GM19455 (cell line): Measurements from ENCODE around the gene CT47A1.
"Not testable (repeated sequence)": the region's sequence is repeated elsewhere in the genome, so short reads cannot be mapped to it uniquely, and the experiment has no call there.

Experiments used
- ATAC-seq: cut with Tn5 transposase; IDR thresholded peaks from one replicate; pipeline ENCODE4 v1.9.1; 2021; ENCODE audit not compliant: unreplicated experiment

The CT47A1 gene

GRCh38 chrX:120985660-120986059 lies at the start of gene CT47A1:
CT47A1 (minus strand) TSS chrX:120985760; CDS start chrX:120985529, 231 bp downstream.
- ATAC-seq = not testable (repeated sequence)

GRCh38 chrX:121032531-121032930 lies 47.0 kb upstream of the CT47A1 start:
- no peak for ATAC-seq

GRCh38 chrX:121030083-121030482 lies 44.5 kb upstream of the CT47A1 start:
- ATAC-seq = no peak

- ATAC-seq = no peak
Observed at GRCh38 chrX:121028419-121028818, 42.9 kb upstream of the CT47A1 start.

GRCh38 chrX:121014826-121015225 lies 29.3 kb upstream of the CT47A1 start:
- no peak for ATAC-seq

- ATAC-seq = no peak
Observed at GRCh38 chrX:121013897-121014455, 28.4 kb upstream of the CT47A1 start.

GRCh38 chrX:121011254-121011653 lies 25.7 kb upstream of the CT47A1 start:
- ATAC-seq = no peak

- ATAC-seq = no peak
Observed at GRCh38 chrX:121010218-121010617, 24.7 kb upstream of the CT47A1 start.

GRCh38 chrX:121009764-121010163 lies 24.2 kb upstream of the CT47A1 start:
- no peak for ATAC-seq

- no peak for ATAC-seq
Observed at GRCh38 chrX:121008920-121009319, 23.4 kb upstream of the CT47A1 start.

- no peak for ATAC-seq
Observed at GRCh38 chrX:121000589-121000988, 15.0 kb upstream of the CT47A1 start.

GRCh38 chrX:120999413-120999812 lies 13.9 kb upstream of the CT47A1 start:
- ATAC-seq = no peak

- ATAC-seq = not testable (repeated sequence)
Observed at GRCh38 chrX:120956500-120956899, 29.1 kb downstream of the CT47A1 start, which contains the start of gene CT47A7. CT47A7 (minus strand) TSS chrX:120956600; CDS start chrX:120956345, 255 bp downstream.
